ENCODE data around the gene RNF138.
"Not testable (repeated sequence)": the region's sequence is repeated elsewhere in the genome, so short reads cannot be mapped to it uniquely, and the experiment has no call there.

The RNF138 gene

GRCh38 chr18:32176745-32177144, 85.1 kb downstream of the RNF138 start:
- not testable (repeated sequence) for DNase-seq

DNA sequence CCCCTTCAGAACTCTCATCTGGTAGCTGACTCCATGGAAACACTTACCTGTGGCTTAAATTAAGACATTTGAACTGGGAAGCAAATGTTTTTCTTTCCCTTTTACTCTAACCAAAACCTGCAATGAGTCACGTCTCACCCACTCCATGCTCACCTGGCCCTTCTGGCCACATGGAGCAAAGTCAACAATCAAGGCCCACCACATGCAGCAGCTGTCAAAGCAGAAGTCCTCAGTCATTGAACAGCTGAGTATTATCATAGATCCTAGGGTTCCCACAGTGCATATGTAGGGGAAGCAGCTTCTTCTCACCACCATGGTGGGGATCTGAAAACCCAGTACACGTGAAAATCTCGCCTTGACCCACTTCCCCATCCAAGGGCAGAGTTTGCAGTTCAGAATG, 85.9 kb downstream of the RNF138 start:
- peak; percentile 15 for DNase-seq
